ENCODE data around the gene GLB1L3.

GRCh38 chr11:134322553-134322952 lies 46.4 kb downstream of the GLB1L3 start:
- no peak for TF ChIP-seq CTCF (optimal IDR thresholded peaks at IDR 0.05 in 1 of 3, IDR thresholded peaks at IDR 0.05 in 1 of 3, conservative IDR thresholded peaks at IDR 0.05 in 1 of 3; ENCODE audit: extremely low read depth in 1 of 3, insufficient read depth in 2 of 3, low read length in 3 of 3)
- no peak for TF ChIP-seq EZH2 (IDR thresholded peaks at IDR 0.05; ENCODE audit: low read length)

All from keratinocyte (primary cell).